Globus pallidus (tissue), 1 donor: ENCODE results near the gene KIF4A.
"Not testable (repeated sequence)": the region's sequence is repeated elsewhere in the genome, so short reads cannot be mapped to it uniquely, and the experiment has no call there.

Experiments
- DNase-seq: peaks from one replicate; pipeline ENCODE4 v3.0.0-alpha.2; 2015; ENCODE audit warnings: low spot score

The KIF4A gene

GRCh38 chrX:70289793-70290770 lies at the start of gene KIF4A, which contains the start of gene PDZD11:
Gene KIF4A, plus strand, starts transcription at chrX:70290104. Its CDS starts 355 bp downstream, at chrX:70290459.
Gene PDZD11, minus strand, starts transcription at chrX:70289927. Its CDS starts 586 bp downstream, at chrX:70289341.
- DNase-seq: peak; percentile 60

GRCh38 chrX:70240751-70241150 lies 49.2 kb upstream of the KIF4A start:
- DNase-seq: no peak

- no peak for DNase-seq
These were observed 48.4 kb upstream of the KIF4A start for GRCh38 chrX:70241501-70241900.

GRCh38 chrX:70243601-70244000 lies 46.3 kb upstream of the KIF4A start:
- DNase-seq: not testable (repeated sequence)

GRCh38 chrX:70244881-70245280 lies 45.0 kb upstream of the KIF4A start:
- no peak for DNase-seq

GRCh38 chrX:70247252-70247651 lies 42.7 kb upstream of the KIF4A start:
- DNase-seq: no peak

- DNase-seq: no peak
These were observed 37.4 kb upstream of the KIF4A start for GRCh38 chrX:70252491-70252890.

- DNase-seq: no peak
These were observed 36.4 kb upstream of the KIF4A start for GRCh38 chrX:70253377-70254062.

- DNase-seq: no peak
These were observed 35.9 kb upstream of the KIF4A start for GRCh38 chrX:70254063-70254400.

GRCh38 chrX:70254909-70255308 lies 35.0 kb upstream of the KIF4A start:
- no peak for DNase-seq

GRCh38 chrX:70255452-70255851 lies 34.5 kb upstream of the KIF4A start:
- DNase-seq: no peak

- no peak for DNase-seq
These were observed 32.2 kb upstream of the KIF4A start for GRCh38 chrX:70257423-70258288.

- DNase-seq: no peak
These were observed 29.8 kb upstream of the KIF4A start, which contains the start of gene P2RY4 for GRCh38 chrX:70260104-70260503. Gene P2RY4, minus strand, starts transcription at chrX:70260204. Its CDS starts 580 bp downstream, at chrX:70259624.

- peak; percentile 6 for DNase-seq
These were observed 26.8 kb upstream of the KIF4A start for GRCh38 chrX:70262952-70263567.

GRCh38 chrX:70264784-70265183 lies 25.1 kb upstream of the KIF4A start:
- no peak for DNase-seq

- no peak for DNase-seq
These were observed 21.9 kb upstream of the KIF4A start, which contains the start of gene ARR3 for GRCh38 chrX:70268034-70268433. Gene ARR3, plus strand, starts transcription at chrX:70268334. Its CDS starts 1,052 bp downstream, at chrX:70269386.

- DNase-seq: not testable (repeated sequence)
These were observed 15.9 kb upstream of the KIF4A start for GRCh38 chrX:70274029-70274428.

- no peak for DNase-seq
These were observed 10.8 kb upstream of the KIF4A start for GRCh38 chrX:70279081-70279480.

- DNase-seq: no peak
These were observed 9.3 kb upstream of the KIF4A start for GRCh38 chrX:70280573-70280972.

GRCh38 chrX:70281951-70282350 lies 8.0 kb upstream of the KIF4A start, which contains the start of gene RAB41:
Gene RAB41, plus strand, starts transcription at chrX:70282172. Its CDS starts 46 bp downstream, at chrX:70282218.
- no peak for DNase-seq

GRCh38 chrX:70289168-70289792 lies 624 bp upstream of the KIF4A start:
- DNase-seq: no peak
